NCI-H2081 (cell line): Measurements from ENCODE around the gene LINC01488.

Source experiments
- DNase-seq, 2 experiments: peaks; one replicate each; lab custom pipeline; 2025; lab: John Stamatoyannopoulos, UW

The LINC01488 gene

DNA sequence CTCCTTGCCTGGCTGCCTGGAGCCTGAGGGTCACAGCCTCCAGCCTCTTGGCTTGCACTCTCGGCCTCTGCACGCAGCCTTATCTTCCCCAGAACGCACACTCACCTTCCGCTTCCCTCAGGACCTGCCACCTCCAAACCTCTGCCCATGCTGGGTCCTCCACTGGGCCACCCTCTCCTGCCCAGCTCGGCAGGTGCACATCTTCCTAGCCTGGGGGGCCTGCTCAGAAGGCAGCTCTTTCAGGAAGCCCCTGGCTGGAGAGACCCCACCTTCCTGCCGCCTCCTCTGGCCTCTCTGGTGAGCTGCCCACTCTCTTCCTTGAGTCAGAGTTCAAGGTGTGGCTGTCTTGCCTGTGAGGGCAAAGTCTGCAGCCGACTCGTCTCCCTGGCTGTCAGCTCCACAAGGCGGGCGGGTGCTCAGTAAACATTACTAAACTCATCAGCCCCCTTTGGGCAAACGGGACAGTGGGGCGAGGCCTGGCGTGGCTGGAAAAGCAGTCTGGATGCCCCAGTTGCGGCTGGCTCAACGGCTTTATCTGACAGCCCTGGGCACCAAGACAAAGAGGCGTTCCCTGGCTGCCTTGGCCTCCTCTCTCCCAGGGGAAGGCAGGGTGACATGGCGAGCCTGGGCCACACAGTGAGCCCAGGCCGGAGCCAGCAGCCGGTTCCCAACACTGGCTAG is 1.7 kb upstream of the LINC01488 start:
- DNase-seq: no peak

GRCh38 chr11:69480547-69481392 is 693 bp upstream of the LINC01488 start:
- no peak for DNase-seq

GRCh38 chr11:69482322-69482721 is 859 bp downstream of the LINC01488 start:
- DNase-seq: no peak

GRCh38 chr11:69483170-69483569 is 1.7 kb downstream of the LINC01488 start:
- no peak for DNase-seq

- no peak for DNase-seq
Observed at GRCh38 chr11:69483691-69484426, 2.4 kb downstream of the LINC01488 start.

- DNase-seq: no peak
Observed at GRCh38 chr11:69484427-69485259, 3.2 kb downstream of the LINC01488 start.

DNA sequence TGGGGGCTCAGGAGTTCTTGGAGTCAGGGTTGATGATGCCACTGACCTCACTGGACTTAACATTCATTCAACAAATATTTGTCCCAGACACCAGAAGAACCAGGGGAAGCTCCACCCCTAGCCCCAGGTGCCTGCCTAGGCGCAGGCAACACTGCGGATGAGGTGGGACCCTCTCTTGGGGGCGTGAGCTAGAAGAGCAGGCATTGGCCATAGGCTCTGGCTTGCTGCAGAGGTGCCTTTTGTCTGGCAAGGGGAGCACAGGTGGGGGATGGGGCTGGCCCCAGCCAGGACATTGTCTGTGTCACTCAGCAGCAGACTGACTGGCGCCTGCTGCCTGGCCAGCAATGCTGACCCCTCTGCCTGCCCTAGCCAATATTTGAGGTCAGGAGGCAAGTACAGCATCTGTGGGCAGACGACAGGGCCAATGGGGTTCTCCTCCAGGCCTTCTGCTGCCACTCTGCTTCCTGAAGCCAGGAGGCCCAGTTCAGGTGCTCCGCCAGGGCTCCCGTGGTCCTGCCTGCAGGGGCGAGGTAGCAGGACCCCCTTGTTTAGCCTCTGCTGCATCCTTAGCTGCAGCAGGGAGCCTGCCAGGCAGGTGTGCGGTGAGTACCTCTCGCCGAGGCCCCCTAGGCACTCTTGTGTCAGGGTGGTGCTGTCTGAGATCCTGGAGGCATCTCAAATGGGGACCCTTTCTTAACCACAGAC is 4.0 kb downstream of the LINC01488 start:
- DNase-seq: no peak

GRCh38 chr11:69486056-69486772 is 4.8 kb downstream of the LINC01488 start:
- no peak for DNase-seq

DNA sequence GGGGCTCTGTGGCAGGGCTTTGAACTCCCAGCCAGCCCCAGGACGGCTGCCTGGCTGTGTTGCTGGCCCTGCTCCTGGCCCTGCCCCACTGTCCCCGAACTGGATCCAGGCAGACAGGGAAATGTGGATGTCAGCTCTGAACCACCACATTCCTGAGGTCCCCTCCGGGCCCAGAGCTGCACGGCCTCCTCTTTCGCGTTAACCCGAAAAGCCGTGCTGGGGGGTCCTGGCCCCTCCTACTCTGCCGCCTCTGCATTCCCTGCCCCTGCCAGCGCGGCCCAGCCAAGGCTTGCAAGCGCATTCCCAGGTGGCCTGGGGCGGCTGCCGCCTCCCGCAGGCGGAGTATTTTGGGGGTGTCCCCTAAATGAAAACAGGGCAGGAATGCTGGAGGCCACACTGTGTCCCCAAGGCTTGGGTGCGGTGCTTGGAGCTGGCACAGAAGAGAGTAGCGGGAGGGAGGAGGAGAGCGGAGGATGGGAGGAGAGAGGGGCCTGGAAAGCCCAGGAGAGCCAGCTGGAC is 5.4 kb downstream of the LINC01488 start:
- DNase-seq: no peak

DNA sequence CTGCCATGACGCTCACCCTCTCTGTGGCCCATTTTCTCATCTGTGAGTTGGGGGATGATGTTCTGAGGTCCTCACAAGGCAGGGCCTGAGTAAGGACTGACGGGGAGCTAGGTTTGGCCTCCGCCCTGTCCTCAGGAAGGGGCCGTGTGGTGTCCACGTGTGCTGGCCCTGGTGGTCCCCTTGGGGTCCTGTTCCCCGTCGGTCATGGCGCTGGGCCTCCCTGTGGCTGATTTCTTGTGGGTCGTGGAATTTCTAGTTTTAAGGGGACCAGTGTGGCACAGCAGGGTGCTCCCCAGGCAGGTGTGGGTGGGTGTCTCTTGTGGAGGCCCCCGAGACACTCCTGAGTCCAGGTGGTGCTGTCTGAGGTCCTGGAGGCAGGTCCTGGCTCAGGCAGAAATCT is 5.9 kb downstream of the LINC01488 start:
- no peak for DNase-seq

DNA sequence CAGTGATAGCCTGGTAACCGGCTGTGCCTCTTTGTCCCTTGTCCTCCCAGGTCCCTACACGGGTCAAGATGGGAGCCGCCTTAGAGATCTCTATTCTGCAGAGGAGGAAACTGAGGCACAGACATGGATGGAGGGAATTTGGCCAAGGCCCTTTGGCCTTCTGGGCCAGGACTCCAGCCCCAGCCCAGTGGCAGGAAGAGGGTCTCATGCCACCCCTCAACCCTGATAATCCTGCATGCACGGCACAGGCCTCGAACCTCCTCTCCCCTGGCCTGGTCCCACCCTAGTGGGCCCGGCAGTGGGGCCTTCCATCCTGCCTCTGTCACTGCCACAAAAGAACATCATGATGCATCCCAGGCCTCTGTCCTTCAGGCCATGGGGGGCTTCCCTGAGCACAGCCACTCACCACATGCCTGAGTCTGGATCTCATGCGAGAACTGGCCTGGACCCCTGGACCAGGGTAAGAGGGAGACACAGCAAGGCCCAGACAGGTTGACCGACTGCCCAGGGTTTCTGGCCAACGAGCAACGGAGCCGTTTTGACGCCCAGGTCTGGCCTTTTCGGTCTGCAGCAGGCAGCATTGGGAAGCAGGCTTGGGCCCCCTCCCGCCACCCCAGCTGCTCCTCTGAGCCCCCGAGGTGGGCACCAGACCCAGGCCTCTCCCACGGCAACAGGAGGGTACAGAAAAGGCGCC is 6.5 kb downstream of the LINC01488 start:
- no peak for DNase-seq

DNA sequence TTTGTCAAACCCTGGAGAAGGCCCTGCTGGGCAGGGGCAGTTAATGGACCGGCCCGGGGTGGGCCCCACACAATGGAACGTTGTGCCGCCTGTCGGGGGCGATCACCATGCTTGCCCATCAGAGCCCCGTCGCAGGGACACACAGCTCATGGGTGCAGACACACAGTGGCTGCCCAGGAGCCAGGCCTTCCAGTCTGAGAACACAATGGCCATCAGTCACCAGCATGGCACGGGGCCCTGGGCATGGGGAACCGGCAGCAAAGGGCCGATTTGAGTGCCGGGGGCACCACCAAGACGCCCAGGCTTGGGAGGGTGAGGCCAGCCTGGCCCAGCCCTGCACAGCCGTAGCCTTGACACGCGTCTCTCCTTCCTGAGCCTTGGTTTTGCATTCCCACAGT is 7.1 kb downstream of the LINC01488 start:
- no peak for DNase-seq

DNA sequence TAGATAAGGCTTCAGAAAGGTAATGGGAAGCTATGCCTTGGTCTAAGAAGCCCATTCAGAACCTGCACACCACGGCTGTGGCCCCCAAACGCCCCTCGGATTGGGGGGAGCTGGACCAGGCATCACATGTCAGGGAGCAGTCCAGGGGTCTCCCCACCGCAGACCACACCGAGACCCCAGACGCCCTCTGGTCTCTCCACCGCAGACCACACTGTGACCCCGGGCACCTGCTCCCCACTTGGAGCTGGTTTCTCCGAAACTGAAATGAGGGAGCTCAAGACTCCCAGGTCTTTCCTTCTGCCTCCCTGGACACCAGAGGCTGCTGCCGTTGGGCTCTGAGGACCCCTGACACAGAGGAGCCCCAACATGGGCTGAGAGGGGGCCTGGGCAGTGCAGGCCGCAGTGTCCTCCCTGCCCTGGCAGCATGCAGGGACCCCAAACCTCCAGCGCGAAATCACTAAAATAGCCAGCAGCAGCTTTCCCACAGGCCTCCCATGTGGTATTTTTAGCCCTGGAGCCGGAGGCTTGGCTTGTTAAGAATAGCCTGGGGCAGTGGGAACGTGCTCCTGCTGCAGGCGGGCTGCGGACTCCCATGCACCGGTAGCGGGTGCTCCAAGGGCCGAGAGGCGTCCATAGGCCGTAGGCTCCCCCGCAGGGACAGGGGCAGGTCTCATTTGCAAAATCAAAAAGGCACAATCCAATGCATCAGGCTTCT is 7.7 kb downstream of the LINC01488 start:
- no peak for DNase-seq

DNA sequence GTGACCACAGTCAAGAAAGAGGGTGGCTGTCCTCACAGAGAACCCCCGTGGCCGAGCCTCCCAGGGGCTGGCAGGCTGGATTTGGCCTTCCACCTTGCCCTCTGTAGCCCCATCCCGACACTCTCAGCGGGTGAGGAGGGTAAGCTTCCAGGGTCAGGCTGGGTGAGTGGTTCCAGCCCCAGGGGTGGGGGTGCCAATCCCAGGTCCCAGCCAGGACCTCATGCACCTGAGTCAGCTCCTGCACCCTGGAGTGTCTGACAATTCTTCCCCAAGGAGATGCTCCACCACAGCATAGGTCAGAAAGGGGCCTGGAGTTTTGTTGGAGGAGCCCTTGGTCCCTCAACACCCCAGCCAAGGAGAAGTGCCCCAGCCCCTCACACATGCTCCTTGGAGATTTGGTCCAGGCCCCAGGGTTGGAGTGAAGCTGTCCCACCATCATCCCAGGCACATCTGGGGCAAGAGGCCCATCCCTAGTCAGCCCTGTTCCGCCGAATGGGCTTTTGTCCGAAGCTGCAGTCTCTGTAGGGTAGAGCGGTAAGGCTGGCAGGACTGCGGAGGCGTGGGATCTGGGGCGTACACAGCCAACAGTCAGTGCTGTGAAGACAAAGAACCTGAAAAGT is 8.4 kb downstream of the LINC01488 start:
- DNase-seq: no peak

GRCh38 chr11:69490516-69490915 is 9.1 kb downstream of the LINC01488 start:
- DNase-seq: no peak

DNA sequence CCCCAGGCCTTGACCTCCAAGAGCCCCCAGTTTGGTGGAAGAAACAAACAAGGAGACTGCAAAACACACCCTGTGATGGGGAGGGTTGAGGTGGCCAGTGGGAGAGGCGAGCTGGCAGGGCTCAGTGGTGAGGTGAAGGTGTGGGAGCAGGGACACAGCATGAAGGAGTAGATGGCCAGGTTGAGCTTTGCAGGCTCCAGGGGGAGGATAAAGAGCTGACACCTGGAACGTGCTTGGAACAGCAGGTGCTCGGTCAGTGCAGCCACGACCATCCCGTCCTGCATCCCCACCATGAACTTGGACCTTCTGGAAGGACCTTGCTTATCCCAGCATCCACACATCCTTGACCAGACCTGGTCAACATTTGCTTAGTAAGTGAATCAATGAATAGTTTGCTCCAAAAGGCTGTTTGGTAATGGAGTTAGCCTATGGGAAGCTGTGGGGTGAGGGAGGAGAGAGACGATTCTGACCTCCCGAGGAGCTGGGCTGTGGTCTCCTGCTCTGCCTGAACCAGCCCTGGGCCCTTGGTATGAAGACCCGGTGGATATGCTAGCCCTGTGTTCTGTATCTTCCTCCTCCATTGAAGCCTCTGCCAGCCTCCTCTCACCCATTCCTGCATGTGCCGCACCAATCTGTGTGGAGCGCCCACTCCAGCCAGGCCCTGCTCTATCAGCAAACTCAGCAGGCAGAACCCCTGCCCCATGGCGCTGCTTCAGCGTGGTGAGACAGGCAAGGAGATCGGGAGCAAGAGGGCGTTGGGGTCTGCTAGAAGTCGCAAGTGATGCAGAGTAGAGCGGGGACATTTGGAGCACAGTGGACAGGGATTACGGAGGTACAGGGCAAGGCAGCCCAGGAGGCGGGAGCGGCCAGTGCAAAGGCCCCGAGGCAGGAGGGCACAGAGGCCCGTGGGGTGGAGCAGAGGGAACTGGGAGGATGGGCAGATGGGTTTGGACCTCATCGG is 9.9 kb downstream of the LINC01488 start:
- no peak for DNase-seq

DNA sequence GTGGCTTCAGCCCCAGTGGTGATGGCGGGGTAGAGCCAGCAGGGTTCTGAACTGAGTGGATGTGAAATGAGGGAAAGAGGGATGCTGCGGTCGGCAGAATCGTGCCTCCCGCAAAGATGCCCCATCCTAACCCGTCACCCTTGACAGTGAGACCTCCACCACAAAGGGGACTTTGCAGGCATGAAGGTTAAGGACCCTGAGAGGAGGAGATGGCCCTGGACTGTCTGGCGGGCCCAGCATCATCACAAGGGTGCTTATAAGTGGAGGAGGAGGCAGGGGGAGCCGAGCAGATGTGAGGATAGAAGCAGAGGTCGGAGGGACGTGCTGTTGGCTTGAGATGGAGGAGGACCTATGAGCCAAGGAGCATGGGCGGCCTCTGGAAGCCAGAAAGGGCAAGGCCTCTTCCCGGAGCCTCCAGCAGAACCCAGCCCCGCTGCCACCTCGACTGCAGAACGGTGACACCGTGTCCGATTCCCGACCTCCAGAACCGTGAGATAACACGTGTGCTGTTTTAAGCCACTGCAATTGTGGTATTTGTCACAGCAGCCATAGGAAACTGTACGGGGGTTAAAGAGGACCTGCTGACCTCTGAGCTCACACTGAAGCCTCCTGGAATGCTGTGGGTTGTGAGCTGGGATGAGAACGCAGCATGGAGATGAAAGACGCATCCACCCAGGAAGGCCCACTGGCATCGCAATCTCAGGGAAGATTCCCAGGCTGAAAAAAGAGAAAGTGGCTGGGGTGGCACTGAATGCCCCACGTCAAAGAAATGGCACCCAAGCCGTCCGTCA is 10.9 kb downstream of the LINC01488 start:
- DNase-seq: no peak
